HT1080 (cell line): ENCODE results near the gene SMPD3. TPM values are rescaled to one million over a fixed set of nuclear protein-coding genes. Genes with fewer than 3 reads are reported as not detected.

Experiments
- small RNA-seq: library from RNA; depleted of rRNA; stranded (forward); fragments of <200 nt; gene quantifications from one replicate; pipeline ENCODE3, GENCODE V24; 2014
- total RNA-seq: library from RNA; depleted of rRNA; stranded (reverse); fragments of >200 nt; shearing (Covaris generic); gene quantifications from 2 replicates; pipeline ENCODE4 v1.2.3, GENCODE V29; 2014; rRNA removed

Gene SMPD3
- total RNA-seq, 1 experiment from 2014 or later = 0.31 TPM

Small RNA genes lying within 50 kb of the gene (small RNA-seq; reads per million reads assigned to genes)
- gene RF00019 = not detected
- gene RNU4-30P = not detected

Other genes starting within 250 kb of the SMPD3 start
- 0.29 and 0.30 TPM in 2 replicates for gene ESRP2, start 212.4 kb downstream of the SMPD3 start, total RNA-seq
- gene PLA2G15, start 203.1 kb downstream of the SMPD3 start, total RNA-seq = 21.6 and 24.1 TPM in 2 replicates
- gene SLC7A6, start 184.0 kb downstream of the SMPD3 start, total RNA-seq = 14.8 and 26.6 TPM in 2 replicates
- gene SLC7A6OS, start 137.6 kb downstream of the SMPD3 start, total RNA-seq = 12.5 and 15.3 TPM in 2 replicates
- 40.4 and 41.5 TPM in 2 replicates for gene PRMT7, start 137.5 kb downstream of the SMPD3 start, total RNA-seq
- gene ZFP90, start 90.8 kb upstream of the SMPD3 start, total RNA-seq = 0.11 and 0.27 TPM in 2 replicates
- gene CDH3, start 196.8 kb upstream of the SMPD3 start, total RNA-seq = 0.10 and 0.31 TPM in 2 replicates